H1 (cell line): ENCODE data around the gene PDYN.

Source experiments
- FOSL1 ChIP-seq: IDR thresholded peaks from 2 replicates; pipeline ENCODE4 v1.6.1; 2011; ENCODE audit warnings: mild to moderate bottlenecking, low read depth, low read length, moderate library complexity; ENCODE audit not compliant: insufficient read depth
- JUN ChIP-seq: IDR thresholded peaks from 2 replicates; pipeline ENCODE4 v1.6.1; 2011; ENCODE audit warnings: low read depth, mild to moderate bottlenecking, improper control_type of control experiment, low read length
- POLR2A ChIP-seq, 2 experiments: IDR thresholded peaks; 1 replicate in 1 of 2; 2 replicates in 1 of 2; pipeline ENCODE4 v1.6.1; 2011; ENCODE audit warnings: low read depth in 2 of 2, low read length in 2 of 2, mild to moderate bottlenecking in 2 of 2; ENCODE audit errors: control extremely low read depth in 1 of 2
- TF ChIP-seq, protein P1 (sequence below), 3 experiments: IDR thresholded peaks; 1 replicate in 2 of 3; 2 replicates in 1 of 3; pipeline versions ENCODE4 v1.5.1 to v1.6.1; 2011; ENCODE audit warnings: low read length in 3 of 3, mild to moderate bottlenecking in 3 of 3, inconsistent platforms in 2 of 3, low read depth in 1 of 3, moderate library complexity in 1 of 3; ENCODE audit not compliant: insufficient read depth in 1 of 3; ENCODE audit errors: control extremely low read depth in 1 of 3

DNA sequence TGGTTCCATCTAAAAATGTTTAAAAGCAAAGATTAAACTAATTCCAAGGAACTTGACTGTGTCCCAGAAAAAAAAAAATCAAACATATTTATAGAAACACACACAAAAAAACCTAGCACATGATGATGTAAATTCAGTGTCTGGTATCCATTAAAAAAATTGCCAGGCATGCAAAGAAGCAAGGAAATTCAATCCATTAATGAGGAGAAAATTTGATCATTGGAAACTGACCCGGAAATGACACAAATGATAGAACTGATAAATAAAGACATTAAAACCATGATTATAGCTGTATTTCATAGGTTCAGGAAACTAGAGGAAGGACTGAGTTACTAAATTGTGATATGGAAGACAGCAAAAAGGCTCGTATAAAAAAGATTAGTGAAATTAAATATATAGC lies 34.7 kb downstream of the PDYN start:
- TF ChIP-seq, protein P1, sequence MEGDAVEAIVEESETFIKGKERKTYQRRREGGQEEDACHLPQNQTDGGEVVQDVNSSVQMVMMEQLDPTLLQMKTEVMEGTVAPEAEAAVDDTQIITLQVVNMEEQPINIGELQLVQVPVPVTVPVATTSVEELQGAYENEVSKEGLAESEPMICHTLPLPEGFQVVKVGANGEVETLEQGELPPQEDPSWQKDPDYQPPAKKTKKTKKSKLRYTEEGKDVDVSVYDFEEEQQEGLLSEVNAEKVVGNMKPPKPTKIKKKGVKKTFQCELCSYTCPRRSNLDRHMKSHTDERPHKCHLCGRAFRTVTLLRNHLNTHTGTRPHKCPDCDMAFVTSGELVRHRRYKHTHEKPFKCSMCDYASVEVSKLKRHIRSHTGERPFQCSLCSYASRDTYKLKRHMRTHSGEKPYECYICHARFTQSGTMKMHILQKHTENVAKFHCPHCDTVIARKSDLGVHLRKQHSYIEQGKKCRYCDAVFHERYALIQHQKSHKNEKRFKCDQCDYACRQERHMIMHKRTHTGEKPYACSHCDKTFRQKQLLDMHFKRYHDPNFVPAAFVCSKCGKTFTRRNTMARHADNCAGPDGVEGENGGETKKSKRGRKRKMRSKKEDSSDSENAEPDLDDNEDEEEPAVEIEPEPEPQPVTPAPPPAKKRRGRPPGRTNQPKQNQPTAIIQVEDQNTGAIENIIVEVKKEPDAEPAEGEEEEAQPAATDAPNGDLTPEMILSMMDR (IDR thresholded peaks at IDR 0.05; ENCODE audit: control extremely low read depth in 1 of 3, insufficient read depth in 1 of 3, low read depth in 1 of 3, low read length in 3 of 3): no peak
- TF ChIP-seq FOSL1 (no peak), POLR2A (IDR thresholded peaks at IDR 0.05; ENCODE audit: control extremely low read depth in 1 of 2, low read depth in 2 of 2, low read length in 2 of 2) (no peak), JUN (no peak)
